ENCODE measurements around the gene PRKCE.

DNA sequence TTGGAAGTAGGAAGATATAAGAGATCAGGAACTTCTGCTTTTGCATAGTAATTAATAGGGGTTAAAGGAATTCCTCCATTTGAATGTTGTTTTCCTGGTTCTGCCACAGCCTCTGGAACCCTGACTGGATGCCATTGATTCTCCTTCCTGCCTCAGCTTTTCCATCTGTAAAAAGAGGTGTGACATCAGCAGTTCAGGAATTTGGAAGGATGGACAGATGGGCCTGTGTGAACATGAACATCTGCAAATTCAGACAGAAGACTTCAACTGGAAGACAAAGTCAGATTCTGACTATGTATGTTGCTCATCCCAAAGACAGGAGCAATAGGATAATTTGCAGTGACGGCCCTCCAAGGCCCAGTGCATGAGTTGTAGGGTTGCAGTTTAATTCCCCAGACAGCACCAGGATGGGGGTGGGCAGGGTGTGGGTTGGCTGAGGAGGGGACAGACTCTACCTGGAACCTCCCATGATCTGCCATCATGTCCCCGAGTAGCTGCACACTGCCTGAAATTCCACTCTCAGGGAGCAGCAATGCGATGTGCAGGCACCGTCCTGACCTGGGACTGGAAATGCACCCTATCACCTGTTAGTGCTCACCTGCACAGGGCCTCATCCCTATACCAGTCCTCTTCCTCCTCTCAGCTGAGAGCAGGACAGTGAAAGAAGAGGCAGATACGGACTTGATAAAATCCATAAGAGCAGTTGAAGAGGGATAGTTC, 546.8 kb downstream of the PRKCE start:
- no peak for TF ChIP-seq GATA2 (IDR thresholded peaks at IDR 0.05; ENCODE audit: low read depth, low read length)
- no peak for TF ChIP-seq GATA3 (IDR thresholded peaks at IDR 0.05; ENCODE audit: low read depth, low read length)
